Measurements from ENCODE around the gene KCNQ4.

DNA sequence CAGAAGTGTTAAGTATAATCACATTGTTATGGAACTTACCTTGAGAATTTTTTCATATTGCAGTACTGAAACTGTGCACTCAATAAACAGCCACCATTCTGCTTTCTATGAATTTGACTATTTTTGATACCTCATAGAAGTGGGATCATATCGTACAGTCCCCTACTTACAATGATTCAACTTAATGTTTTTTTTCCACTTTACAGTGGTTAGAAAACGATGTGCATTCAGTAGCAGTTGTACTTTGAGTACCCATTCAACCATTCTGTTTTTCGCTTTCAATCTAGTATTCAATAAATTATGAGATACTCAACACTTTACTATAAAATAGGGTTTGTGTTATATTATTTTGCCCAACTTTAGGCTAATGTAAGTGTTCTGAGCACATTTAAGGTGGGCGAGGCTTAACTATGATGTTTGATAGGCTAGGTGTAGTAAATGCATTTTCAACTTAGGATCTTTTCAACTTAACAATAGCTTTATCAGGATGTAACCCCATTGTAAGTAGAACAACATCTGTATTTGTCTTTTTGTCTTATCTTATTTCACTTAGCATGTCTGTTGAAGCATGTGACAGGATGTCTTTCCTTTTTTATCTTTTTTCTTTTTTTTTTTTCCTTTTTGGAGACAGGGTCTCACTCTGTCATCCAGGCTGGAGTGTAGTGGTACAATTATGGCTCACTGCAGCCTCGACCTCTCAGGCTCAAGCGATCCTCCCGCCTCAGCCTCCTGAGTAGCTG is 42.4 kb upstream of the KCNQ4 start:
- TF ChIP-seq CTCF (IDR thresholded peaks at IDR 0.05) = no peak
- TF ChIP-seq POLR2A (IDR thresholded peaks at IDR 0.05) = no peak
